ENCODE results near the gene STAT3.
"Not testable (repeated sequence)": the region's sequence is repeated elsewhere in the genome, so short reads cannot be mapped to it uniquely, and the experiment has no call there.

Gene STAT3

GRCh38 chr17:42403150-42403549, 14.9 kb upstream of the STAT3 start:
- no peak overlapping the region for H3K4me3 ChIP-seq (replicated peaks; ENCODE audit: low read depth, low read length)
- peak; percentile 19 for TF ChIP-seq CTCF (IDR thresholded peaks at IDR 0.05; ENCODE audit: low read depth, low read length, missing control alignments)
- DNase-seq (ENCODE audit: extremely low read depth, low read depth) = no peak

GRCh38 chr17:42402117-42402516, 13.9 kb upstream of the STAT3 start:
- H3K4me3 ChIP-seq (replicated peaks; ENCODE audit: low read depth, low read length) = no peak overlapping the region
- no peak for DNase-seq (ENCODE audit: extremely low read depth, low read depth)
- TF ChIP-seq CTCF (IDR thresholded peaks at IDR 0.05; ENCODE audit: low read depth, low read length, missing control alignments) = no peak

- DNase-seq (ENCODE audit: extremely low read depth, low read depth); H3K4me3 ChIP-seq (replicated peaks; ENCODE audit: low read depth, low read length): not testable (repeated sequence)
These were observed 12.7 kb upstream of the STAT3 start for GRCh38 chr17:42400844-42401375.

GRCh38 chr17:42399948-42400843, 12.0 kb upstream of the STAT3 start:
- TF ChIP-seq CTCF (IDR thresholded peaks at IDR 0.05; ENCODE audit: low read depth, low read length, missing control alignments) = no peak
- no peak for DNase-seq (ENCODE audit: extremely low read depth, low read depth)
- no peak overlapping the region for H3K4me3 ChIP-seq (replicated peaks; ENCODE audit: low read depth, low read length)

- TF ChIP-seq CTCF (IDR thresholded peaks at IDR 0.05; ENCODE audit: low read depth, low read length, missing control alignments) = no peak
- no peak for DNase-seq (ENCODE audit: extremely low read depth, low read depth)
- no peak overlapping the region for H3K4me3 ChIP-seq (replicated peaks; ENCODE audit: low read depth, low read length)
These were observed 10.9 kb upstream of the STAT3 start for GRCh38 chr17:42399121-42399520.

- not testable (repeated sequence) for H3K4me3 ChIP-seq (replicated peaks; ENCODE audit: low read depth, low read length); DNase-seq (ENCODE audit: extremely low read depth, low read depth)
These were observed 7.4 kb upstream of the STAT3 start for GRCh38 chr17:42395601-42396000.

GRCh38 chr17:42394838-42395237, 6.6 kb upstream of the STAT3 start:
- DNase-seq (ENCODE audit: extremely low read depth, low read depth) = no peak
- H3K4me3 ChIP-seq (replicated peaks; ENCODE audit: low read depth, low read length) = no peak overlapping the region
- no peak for TF ChIP-seq CTCF (IDR thresholded peaks at IDR 0.05; ENCODE audit: low read depth, low read length, missing control alignments)

All from HFF-Myc (cell line).